NCI-H226 (cell line): ENCODE data around the gene PRKACA.
"Not testable (repeated sequence)": the region's sequence is repeated elsewhere in the genome, so short reads cannot be mapped to it uniquely, and the experiment has no call there.

Source experiments
- DNase-seq: peaks from one replicate; pipeline ENCODE4 v3.0.0-alpha.2; 2015

Gene PRKACA

DNA sequence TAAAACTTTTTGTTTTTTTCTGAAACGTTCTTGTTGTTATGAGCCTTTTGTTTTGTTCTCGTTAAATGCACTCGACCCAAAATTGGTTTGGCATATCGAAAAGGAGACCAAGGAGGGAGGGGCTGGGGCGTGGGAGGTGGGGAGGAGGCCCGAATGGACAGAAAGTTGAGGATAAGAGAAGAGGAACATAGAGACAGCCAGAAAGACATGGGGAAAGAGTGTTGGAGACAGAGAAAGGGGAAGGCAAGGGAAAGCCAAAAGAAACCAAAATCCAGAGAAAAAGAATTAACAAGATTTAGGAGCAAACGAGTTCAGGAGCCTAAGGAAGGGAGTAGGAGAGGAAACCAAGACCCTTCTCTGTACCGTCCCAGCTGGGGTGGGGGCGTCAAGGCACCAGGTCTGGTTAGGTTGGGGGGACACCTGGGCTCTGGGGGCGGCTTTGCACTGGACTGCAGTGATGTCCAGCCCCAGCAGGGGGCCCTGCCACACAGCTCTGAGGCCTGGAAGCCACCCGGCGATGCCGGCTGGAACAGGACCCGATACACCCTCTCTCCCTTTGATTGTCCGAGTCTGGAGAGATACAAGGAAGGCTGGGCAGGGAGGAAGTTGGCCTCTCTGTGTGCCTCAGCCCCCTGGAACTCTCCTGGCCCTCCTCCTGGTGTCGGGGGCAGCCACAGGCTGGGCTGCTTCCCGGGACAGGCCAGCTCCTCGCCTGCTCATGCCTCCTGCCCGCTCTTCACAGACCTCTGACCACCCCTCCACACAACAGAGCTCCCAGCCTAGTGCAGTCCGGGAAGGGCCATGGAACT is 30.4 kb upstream of the PRKACA start:
- DNase-seq: peak; percentile 24

DNA sequence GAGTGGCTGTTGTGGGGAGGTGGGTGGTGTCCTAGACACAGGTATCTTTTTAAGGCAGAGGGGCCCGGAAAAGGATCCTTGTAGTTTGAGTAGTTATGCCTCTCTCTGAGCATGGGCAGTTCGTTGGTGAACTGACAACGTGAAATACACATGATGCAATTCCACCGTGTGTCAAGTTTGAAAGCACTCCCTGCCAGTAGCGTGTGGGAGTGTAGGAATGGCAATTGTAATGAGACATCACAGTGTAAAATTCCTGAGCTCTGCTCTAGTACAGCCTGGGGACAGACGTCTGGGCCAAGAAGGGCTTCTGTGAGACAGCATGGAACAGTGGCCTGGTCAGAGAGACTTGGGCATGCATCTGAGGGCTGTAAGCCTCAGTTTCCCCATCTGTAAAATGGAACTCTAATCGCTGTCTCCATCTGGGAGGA is 29.2 kb upstream of the PRKACA start:
- DNase-seq: peak; percentile 70

DNA sequence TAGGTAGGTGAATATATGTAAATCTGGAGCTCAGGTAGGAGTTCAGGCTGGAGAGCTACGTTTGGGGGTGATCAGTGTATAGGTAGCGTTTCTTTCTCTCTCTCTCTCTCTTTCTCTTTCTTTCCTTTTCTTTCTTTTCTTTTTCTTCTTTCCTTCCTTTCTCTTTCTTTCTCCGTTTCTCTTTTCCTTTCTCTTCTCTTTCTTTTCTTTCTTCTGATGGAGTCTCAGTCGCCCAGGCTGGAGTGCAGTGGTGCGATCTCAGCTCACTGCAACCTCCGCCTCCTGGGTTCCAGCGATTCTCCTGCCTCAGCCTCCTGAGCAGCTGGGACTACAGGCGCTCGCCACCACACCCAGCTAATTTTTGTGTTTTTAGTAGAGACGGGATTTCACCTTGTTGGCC is 28.6 kb upstream of the PRKACA start:
- not testable (repeated sequence) for DNase-seq

DNA sequence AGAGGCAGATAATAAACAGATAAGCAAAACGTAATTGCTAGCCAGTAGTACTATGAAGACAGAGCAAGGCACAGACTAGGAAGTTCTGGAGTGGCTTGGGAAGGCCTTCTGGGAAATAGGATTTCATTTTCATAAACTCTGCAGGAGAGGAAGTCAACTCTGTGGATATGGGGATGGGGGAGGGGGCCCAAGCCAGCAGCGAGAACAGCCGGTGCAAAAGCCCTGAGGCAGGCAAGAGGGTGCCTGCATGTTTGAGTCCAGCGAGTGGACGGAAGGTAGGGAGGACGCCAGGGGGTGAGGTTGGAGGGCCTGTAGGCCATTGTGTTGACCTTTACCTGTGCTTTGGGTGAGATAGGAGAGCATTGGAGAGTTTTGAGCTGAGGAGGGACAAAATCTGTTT is 27.8 kb upstream of the PRKACA start:
- DNase-seq: no peak

DNA sequence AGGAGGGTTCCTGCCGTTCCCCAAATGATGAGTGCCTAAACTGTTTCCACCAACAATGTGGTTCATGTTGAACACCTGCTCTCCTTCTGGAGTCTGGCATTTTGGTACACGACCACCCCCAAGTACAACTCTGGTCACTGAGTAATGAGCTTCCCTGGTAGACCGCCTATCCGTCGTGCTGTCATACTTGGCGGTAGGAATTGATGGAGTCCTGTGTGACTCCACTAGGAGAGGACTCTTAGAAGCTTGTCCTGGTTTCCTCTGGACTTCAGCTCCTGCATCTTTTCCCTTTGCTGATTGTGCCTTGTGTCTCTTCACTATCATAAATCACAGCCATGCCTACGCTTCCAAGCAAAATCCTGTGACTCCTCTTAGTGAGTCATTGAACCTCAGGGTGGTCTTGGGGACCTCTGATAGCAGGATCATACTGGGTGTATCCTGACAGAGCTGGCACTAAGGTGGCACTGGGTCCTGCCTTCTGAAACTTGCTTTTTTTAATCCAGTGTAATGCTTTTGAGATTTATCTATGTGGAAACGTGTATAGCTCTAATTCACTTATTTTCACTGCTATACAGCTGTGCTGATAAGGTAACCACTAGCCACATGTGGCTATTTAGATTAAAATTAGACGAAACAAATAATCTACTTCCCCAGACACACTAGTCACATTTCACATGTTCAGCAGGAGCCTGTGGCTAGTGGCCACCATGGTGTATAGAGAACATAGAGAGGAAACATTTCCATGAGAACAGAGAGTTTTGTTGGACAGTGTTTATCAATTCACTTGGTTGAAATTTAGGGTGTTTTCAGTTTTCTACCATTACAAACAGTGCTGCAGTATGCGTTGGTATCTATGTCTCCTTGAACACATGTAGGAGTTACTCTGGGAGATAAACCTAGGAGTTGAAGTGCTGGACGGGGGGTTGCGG is 25.0 kb upstream of the PRKACA start:
- DNase-seq: no peak

DNA sequence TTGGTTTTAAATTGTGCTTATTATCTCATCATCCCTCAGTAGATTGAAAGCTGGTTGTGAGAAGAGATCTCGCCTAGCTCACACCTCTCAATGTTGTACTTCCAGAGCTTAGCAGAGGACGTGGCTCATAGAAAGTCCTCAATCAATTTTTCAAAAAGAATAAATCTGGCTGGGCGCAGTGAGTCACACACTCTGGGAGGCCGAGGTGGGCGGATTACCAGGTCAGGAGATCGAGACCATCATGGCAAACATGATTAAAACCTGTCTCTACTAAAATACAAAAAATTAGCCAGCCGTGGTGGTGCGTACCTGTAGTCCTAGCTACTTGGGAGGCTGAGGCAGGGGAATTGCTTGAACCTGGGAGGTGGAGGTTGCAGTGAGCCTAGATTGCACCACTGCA is 23.5 kb upstream of the PRKACA start:
- DNase-seq: no peak

DNA sequence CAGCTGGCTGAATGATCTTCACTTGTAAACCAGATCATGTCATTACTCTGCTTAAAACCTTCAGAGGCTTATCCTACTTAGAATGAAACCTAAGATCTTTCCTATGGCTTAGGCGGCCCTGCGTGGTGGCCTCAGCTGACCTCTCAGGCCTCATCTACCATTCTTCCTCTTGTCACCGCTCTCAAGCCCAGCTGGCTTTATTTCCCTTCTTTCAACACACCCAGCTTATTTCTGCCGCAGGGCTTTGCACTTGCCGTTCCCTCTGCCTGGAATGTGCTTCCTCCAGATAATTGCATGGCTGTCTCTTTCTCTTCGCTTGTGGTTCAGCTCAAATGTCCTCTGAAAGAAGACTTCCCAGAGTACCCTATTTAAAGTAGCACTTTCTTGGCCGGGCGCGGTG is 22.4 kb upstream of the PRKACA start:
- DNase-seq: no peak

DNA sequence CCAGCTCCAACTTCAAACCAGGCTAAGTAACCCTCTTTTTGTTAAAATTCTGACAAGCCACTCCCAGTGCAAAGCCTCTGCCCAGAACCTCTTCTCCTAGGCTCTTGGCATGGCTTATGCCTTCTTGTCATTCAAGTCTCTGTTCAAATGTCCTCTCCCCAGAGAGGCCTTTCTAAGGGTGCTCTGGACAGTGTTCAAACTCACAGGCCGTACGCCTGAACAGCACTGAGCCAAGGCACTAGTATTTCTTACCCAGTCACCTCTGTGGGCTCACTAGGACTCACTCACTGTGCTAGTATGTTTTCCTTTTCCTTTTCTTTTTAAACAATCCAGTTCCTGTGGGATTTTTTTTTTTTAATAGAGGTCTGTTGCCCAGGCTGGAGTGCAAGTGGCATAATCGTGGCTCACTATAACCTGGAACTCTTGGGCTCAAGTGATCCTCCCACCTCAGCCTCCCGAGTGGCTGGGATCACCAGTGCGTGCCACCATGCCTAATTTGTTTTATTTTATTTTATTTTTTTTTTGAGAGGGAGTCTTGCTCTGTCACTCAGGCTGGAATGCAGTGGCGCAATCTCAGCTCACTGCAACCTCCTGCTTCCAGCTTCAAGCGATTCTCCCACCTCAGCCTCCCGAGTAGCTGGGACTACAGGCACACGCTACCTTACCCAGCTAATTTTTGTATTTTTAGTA is 21.2 kb upstream of the PRKACA start:
- peak; percentile 22 for DNase-seq

DNA sequence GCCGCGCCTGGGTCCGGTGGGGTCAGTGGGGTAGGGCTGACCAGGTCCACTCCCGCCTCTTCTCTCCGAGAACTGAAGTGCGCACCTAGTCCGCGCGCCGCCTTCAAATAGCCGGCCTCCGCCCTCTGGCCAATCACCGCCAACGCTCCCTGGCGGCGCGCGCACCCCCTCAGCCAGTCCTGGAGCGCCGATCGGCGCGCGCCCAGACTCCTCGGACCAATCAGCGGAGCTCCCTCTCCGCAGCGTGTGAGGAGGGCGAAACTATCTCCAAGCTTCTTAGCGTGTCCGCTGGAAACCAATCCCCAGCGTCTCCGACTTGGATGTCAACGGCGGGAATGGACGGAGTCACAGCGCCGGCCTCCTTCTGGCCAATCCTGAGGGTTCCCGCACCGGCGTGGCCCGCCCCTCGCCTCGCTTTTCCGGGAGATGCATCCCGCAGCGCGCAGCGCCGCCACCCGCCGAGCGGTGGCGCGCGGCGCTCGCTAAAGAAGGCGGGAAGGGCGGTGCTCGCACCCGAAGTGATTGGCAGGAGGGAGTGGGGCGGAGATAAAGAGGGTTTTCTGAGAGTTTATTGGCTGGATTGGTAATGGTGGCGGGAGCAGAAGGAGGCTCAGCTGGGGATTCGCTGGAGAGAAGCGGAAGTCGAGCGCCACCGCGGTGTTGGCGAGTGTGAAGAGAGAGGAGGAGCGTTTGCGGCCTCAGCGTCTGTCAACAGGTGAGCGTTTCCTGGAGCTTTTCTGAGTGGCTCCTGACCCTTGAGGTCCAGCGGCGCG is 19.1 kb upstream of the PRKACA start, which contains the start of gene ASF1B:
Gene ASF1B (minus strand): TSS at position 81 of the 773 bp plus-strand sequence. CDS start 133 bp downstream, outside the sequence.
- peak; percentile 100 for DNase-seq

DNA sequence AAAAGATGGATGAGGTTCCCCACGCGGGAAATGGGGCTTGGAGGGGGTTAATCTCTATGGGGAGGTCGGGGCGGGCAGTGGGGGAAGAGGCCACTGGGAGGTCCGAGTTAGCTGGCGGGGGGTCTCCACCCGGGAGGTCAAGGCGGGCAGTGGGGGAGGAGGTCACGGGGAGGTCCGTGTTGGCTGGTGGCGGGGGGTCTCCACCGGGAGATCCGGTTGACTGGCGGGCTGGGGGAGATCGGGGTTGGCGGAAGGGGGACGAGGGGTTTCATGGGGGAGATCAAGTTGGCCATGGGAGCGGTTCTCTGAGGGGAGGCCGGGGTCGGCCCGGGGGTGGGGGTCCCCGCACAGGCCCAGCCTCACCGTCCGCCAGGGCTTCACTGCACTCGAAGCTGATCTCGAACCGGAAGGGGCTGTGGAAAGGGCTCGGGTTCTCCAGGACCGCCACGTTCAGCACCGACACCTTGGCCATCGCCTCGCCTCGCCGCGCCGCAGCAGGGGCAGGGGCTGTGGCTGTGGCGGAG is 18.5 kb upstream of the PRKACA start:
- DNase-seq: no peak

DNA sequence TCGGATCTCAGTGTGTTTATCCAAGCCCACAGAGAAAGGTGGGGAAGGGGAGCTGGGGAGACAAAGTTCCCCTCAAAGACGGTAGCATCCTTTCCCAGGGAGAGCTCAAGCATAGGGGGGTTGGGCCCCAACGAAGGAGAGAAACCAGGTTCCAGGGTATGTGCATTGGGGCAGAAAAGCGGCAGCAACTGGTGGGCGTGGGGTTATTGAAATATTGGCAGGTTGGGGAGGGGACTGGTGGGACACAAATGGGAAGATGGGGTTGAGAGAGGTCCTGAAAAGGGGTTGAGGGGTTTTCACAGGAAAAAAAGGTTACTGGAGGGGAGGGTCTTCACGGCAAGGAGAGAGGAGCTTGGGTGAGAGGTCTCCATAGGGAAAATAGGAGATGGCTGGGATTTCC is 17.8 kb upstream of the PRKACA start:
- no peak for DNase-seq

DNA sequence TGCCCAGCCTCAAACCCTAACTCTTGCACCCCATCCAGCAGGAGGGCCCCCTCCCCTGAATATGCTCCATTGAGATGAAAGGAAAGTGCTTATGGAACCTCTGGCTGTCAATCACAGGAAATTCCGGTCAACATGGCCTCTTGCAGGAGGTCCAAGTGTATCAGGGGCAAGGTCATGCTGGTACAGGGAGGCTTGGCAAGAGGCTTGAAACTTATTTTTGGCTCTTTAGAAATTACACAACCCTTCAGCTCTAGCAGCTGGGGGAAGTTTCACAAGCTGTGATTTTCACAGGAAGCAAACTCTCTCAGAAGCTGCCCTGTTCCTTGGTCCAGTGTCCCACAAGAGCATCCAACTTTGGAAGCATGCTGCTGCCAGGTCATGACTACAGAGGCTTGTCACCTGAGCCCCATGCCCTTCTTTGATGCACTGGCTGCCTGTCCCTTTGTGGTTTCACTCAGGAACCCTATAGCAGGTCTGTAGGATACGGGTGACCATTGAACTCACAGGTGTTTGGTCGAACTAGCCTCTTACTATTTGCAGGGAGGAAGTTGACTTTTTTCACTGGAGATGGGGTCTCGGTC is 10.5 kb upstream of the PRKACA start:
- DNase-seq: no peak

DNA sequence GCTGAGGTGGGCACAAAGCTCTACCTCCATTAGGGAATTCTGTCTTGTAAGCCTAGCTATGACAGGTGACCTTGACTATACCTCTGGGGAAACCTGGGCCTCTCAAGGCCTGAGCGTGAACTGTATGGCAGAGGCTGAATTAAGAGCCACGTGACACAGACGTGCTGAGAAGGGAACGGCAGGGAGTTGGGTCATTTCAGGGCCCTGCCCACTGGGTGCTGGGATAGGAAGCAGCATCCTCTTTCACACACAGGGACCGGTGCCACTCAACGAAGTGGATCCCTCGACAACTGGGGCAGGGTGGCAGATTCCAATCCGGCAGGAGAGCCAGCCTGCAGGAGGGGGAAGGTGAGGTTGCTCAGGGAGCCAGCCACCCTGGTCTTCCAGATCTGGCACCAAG is 9.6 kb upstream of the PRKACA start:
- DNase-seq: no peak

DNA sequence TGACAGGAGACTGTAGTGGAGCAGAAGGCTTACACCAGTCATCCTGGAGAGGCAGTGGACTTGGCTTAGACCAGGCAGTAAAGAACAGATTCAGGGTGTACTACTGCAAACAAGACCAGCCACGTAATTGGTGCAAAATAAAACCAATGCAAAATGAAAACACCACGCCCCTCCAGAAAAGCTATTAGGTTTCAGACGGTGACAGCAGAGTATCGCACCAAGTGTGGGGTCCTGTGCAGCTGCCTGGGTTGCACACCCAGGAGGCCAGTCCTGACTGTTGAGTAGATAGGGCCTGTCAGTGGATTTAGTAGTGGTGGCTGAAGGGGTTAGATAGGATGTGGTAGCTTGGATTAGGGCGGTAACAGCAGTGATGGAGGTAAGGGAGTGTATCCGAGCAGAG is 5.4 kb upstream of the PRKACA start:
- no peak for DNase-seq

DNA sequence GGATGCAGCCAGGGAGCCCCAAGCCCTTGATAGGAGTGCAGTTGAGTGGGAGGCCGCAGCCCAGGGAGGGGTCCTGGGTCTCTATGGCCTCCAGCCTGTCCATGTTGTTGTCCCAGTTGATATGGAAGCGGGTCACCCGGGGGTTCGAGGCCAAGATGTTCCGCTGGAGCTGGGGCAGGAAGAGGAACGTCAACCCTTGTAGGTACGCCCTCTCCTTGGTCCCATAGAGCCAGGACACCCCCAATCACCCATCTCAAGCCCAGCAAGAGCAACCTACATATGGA is 2.9 kb upstream of the PRKACA start:
- no peak for DNase-seq

DNA sequence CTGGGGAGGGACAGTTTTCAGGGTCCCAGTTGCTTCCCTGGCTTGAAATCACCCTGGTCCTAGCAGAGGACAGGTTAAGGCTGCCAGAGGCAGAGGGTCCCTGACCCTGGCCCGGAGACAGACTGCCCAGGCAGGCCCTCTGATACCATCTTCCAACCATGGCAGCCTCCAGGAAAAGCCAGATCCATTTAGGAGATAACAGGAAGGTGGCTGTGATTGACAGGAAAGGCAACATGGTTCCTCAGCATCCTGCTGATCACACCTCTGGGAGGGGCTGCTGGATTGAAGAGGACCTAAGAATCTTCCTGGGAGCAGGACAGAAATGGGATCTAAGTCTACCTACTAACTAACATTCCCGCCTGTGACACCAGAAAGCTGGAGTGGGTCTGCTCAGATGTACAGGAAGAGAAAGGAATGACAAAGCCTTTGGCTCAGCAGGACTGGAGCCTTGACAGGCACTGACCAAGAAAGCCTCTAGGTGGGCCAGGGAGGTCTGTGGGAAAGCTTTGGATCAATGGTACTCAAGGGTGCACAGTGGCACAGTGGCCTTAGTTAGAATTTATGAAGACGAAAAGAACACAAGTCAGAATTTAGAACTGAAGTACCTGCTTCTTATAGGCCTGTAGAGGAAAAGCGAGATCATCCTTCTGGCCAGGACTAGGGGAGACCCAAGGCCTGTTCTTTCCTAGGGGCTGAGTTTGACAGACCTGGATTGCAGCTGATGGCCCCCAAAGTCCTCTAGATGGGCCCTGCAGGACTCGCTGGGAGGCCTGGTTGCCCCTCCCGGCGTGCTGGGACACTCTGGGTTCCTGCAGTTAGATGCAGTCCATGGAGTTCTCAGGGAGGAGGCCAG is 2.3 kb upstream of the PRKACA start:
- no peak for DNase-seq

DNA sequence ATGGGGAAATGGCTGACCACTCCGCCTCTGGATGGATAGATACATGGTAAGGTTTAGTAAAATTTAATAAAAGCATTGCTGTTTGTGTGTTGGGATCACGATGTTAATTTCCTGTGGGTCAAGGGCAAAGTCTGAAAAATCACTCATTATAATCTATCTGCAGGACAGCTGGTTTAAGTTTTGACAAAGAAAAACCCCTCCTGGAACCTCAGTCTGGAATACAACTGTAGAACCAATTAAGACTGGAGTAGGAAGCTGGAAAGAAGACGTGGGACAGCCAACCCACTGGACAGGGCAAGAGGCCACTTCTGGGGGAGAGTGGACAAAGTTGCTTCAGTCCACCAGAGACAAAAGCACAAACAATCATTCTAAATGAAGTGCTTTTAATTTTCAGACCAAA is 1.6 kb upstream of the PRKACA start:
- no peak for DNase-seq

DNA sequence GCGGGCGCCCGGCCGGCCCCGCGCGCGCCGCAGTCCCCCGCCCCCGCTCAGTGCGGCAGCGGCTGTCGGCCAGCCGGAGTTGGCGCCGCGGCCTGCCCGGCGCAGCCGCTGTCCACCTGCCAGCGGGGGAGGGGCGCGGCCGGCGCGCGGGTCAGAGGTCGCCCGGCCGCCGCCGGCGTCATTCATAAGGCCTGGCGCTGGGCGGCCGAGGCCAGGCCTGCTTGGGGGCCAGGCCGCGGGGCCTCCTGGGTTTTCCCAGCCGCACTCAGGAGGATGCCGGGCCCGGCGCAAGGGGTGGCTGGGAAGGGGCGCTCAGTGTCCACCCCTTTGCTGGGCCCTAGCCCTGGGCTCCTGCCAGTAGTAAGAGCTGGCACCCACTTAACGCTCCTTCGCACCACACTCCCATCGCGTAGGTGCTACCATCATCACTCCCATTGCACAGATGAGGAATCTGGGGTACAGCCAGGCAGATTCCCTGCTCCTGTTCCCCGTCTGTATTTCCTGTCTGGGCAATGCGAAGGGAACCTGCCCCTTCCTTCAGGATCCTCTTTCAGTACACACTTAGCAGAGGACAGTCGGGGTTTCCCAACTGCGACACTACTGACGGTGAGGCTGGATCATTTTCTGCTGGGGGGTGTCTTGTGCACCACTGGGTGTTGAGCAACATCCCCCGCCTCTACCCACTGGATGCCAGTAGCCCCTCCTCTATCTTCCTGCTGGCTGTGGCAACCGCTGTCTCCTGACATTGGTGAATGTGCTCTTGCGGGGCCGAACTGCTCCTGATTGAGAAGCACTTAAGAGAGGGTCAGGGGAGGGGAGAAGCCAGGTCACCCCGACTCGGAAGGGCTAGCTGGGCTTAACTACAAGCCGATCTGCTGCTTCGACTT is 846 bp upstream of the PRKACA start:
- peak; percentile 45 for DNase-seq

DNA sequence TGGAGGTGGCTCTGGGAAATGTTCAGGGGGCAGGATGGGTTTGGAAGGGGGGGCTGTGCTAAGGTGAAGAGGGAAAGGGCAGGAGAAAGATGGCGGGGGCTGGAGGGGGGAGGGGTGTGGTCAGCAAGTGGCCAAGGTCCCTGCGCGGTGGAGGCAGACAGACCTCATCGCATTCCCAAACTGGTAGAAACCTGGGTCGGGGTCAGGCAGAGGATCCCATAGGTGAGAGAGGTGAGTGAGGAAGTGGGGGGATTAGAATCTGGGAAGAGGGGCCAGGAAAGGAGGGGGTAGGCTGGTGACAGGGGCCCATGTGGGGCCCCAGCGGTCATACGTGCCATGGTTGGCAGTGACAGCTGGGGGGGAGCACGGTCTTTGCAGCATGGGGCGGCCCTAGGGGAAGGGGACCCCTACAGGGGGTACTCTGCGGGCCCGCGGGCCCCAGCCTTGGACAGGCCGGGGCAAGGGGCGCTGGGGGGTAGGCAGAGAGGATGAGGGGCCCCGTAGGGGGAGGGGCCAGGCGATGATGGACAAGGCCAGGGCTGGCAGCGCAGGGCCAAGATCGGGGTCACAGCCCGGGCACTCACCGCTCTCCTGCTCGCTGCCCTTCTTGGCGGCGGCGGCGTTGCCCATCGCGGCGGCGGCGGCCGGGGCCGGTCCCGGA is 514 bp downstream of the PRKACA start:
- no peak for DNase-seq
